Common myeloid progenitor, CD34-positive (primary cell): ENCODE results near the gene ZNF226.
"Not testable (repeated sequence)": the region's sequence is repeated elsewhere in the genome, so short reads cannot be mapped to it uniquely, and the experiment has no call there.

Experiments used
- CTCF ChIA-PET: fragments of 350-600 bp; sonication (Branson Sonifier 250); formaldehyde crosslinking; loops from one replicate; lab custom pipeline; 2021; ENCODE audit warnings: antibody characterized with exemption; lab: Charles Lee
- POLR2A ChIA-PET: fragments of 350-600 bp; sonication (Branson Sonifier 250); formaldehyde crosslinking; loops from one replicate; lab custom pipeline; 2021; ENCODE audit warnings: antibody characterized with exemption; lab: Charles Lee
- DNase-seq, 3 donors: peaks; one replicate each; pipeline versions ENCODE4 v3.0.0 to v3.0.0-alpha.2; 2013
- H3K27ac ChIP-seq, 2 experiments: 1 replicate in 1 of 2; 2 replicates in 1 of 2; pipeline ENCODE4 v1.7.0; 2013; ENCODE audit warnings: inconsistent platforms in 2 of 2, low read length in 2 of 2, mild to moderate bottlenecking in 2 of 2, low read depth in 1 of 2, moderate library complexity in 1 of 2; ENCODE audit not compliant: severe bottlenecking in 2 of 2, insufficient read depth in 1 of 2, poor library complexity in 1 of 2
- H3K27me3 ChIP-seq, 5 experiments: replicated peaks in 2 of 5; 1 replicate in 3 of 5; 2 replicates in 2 of 5; pipeline versions ENCODE4 v1.6.1 to v1.7.0; 2013; ENCODE audit warnings: low read length in 4 of 5, mild to moderate bottlenecking in 2 of 5, moderate library complexity in 2 of 5, inconsistent platforms in 1 of 5; ENCODE audit not compliant: insufficient read depth in 5 of 5, control insufficient read depth in 4 of 5
- H3K36me3 ChIP-seq, 4 experiments: 1 replicate in 2 of 4; 2 replicates in 2 of 4; pipeline versions ENCODE4 v1.6.1 to v1.7.0; 2013; ENCODE audit warnings: low read length in 3 of 4, control low read depth in 1 of 4, mild to moderate bottlenecking in 1 of 4; ENCODE audit not compliant: control insufficient read depth in 4 of 4, insufficient read depth in 4 of 4
- H3K4me1 ChIP-seq, 4 experiments: 1 replicate in 3 of 4; 2 replicates in 1 of 4; pipeline versions ENCODE4 v1.6.1 to v1.7.1; 2013; ENCODE audit warnings: low read length in 3 of 4, mild to moderate bottlenecking in 3 of 4, control low read depth in 1 of 4, inconsistent platforms in 1 of 4, moderate library complexity in 1 of 4; ENCODE audit not compliant: control insufficient read depth in 4 of 4, insufficient read depth in 4 of 4; ENCODE audit errors: control extremely low read depth in 1 of 4
- H3K4me3 ChIP-seq, 7 experiments: 1 replicate in 4 of 7; 2 replicates in 3 of 7; pipeline versions ENCODE4 v1.5.1 to v1.7.0; 2013; ENCODE audit warnings: mild to moderate bottlenecking in 7 of 7, low read length in 6 of 7, moderate library complexity in 6 of 7, inconsistent platforms in 2 of 7, low read depth in 2 of 7, control low read depth in 1 of 7; ENCODE audit not compliant: insufficient read depth in 4 of 7, control insufficient read depth in 1 of 7; ENCODE audit errors: extremely low read depth in 1 of 7
- H3K9me3 ChIP-seq, 5 experiments: 1 replicate in 4 of 5; 2 replicates in 1 of 5; pipeline versions ENCODE4 v1.6.1 to v1.7.1; 2013; ENCODE audit warnings: low read length in 4 of 5, mild to moderate bottlenecking in 2 of 5, inconsistent platforms in 1 of 5, low read depth in 1 of 5, moderate library complexity in 1 of 5; ENCODE audit not compliant: control insufficient read depth in 4 of 5, insufficient read depth in 2 of 5; ENCODE audit errors: control extremely low read depth in 1 of 5
- WGBS: methylation state at CpG from one replicate; pipeline ENCODE4 v1.1.5; 2013; ENCODE audit not compliant: insufficient coverage; 5-methylcytosine and 5-hydroxymethylcytosine counted together

ZNF226 gene

GRCh38 chr19:44221291-44221690 is 56.4 kb downstream of the ZNF226 start:
- CTCF ChIA-PET, H3K27me3 ChIP-seq, DNase-seq, H3K4me1 ChIP-seq, H3K27ac ChIP-seq, H3K4me3 ChIP-seq, POLR2A ChIA-PET: not testable (repeated sequence)
- peaks cover 4 to 34% (median 11%) of the 10 kb centered on the region in 5 experiments for H3K9me3 ChIP-seq
- no CpG with 5 or more reads among the region's 3 CpGs for WGBS
- H3K36me3 ChIP-seq, result peaks cover 25 to 35% (median 27%) of the 10 kb centered on the region in 4 experiments
